Sciatic nerve (tissue), 2 donors: ENCODE results near the gene COL18A1. TPM values are rescaled to one million over a fixed set of nuclear protein-coding genes. Genes with fewer than 3 reads are reported as not detected.
"Not testable (repeated sequence)": the region's sequence is repeated elsewhere in the genome, so short reads cannot be mapped to it uniquely, and the experiment has no call there.

Experiments used
- ATAC-seq: fragments of 200-7000 bp; cut with Tn5 transposase; one replicate; pipeline ENCODE4 v1.9.1; 2020; ENCODE audit warnings: mild to moderate bottlenecking, moderate library complexity
- DNase-seq: peaks from one replicate; pipeline ENCODE4 v3.0.0-alpha.2; 2020; ENCODE audit warnings: low spot score
- intact Hi-C: fragments of 100-400 bp; cut with DNase I; formaldehyde crosslinking; loops from one replicate; pipeline ENCODE4 v1.14.2; 2022
- total RNA-seq: library from RNA; stranded (reverse); fragmentation: NEBNext Ultra II Directional; extraction: Animal tissue kit (Norgen Biotek cat#: 25700); gene quantifications from one replicate; pipeline ENCODE4 v1.2.1, GENCODE V29; 2021
- donor health status: DM: no; HTN: no; CAD: no.
- donor health status: DM: no; HTN: no; CAD: no.

COL18A1 gene
- total RNA-seq, 1 donor from 2014 or later: 129 TPM

- DNase-seq: no peak
- ATAC-seq: no peak
- intact Hi-C loops: no loop called here
Measured at GRCh38 chr21:45493401-45494001, 88.5 kb downstream of the COL18A1 start.

- no peak for DNase-seq
- ATAC-seq: no peak
- intact Hi-C loops: no loop called here
Measured at GRCh38 chr21:45494135-45494850, 89.3 kb downstream of the COL18A1 start.

- ATAC-seq: no peak
- DNase-seq: peak; percentile 47
- intact Hi-C loops: no loop called here
Measured at GRCh38 chr21:45494851-45495680, 90.1 kb downstream of the COL18A1 start.

- ATAC-seq: no peak
- intact Hi-C loops: no loop called here
- peak; percentile 55 for DNase-seq
Measured at GRCh38 chr21:45496151-45496967, 91.4 kb downstream of the COL18A1 start.

- ATAC-seq (no peak), DNase-seq (peak; percentile 57)
- intact Hi-C loops: no loop called here
Measured at GRCh38 chr21:45496968-45497845, 92.2 kb downstream of the COL18A1 start.

GRCh38 chr21:45497846-45498645 is 93.1 kb downstream of the COL18A1 start:
- ATAC-seq (no peak), DNase-seq (peak; percentile 47)
- intact Hi-C loops: no loop called here

GRCh38 chr21:45498646-45499000 is 93.7 kb downstream of the COL18A1 start:
- ATAC-seq: no peak
- intact Hi-C loops: no loop called here
- no peak for DNase-seq

- intact Hi-C loops: no loop called here
- DNase-seq (peak; percentile 45), ATAC-seq (no peak)
Measured at GRCh38 chr21:45499201-45499750, 94.3 kb downstream of the COL18A1 start.

GRCh38 chr21:45499970-45500577 is 95.1 kb downstream of the COL18A1 start:
- DNase-seq: peak; percentile 33
- intact Hi-C loops: no loop called here

GRCh38 chr21:45501081-45502005 is 96.4 kb downstream of the COL18A1 start:
- ATAC-seq, intact Hi-C loops, DNase-seq: not testable (repeated sequence)

More at GRCh38 chr21:45499970-45500577, 95.1 kb downstream of the COL18A1 start:
- ATAC-seq: no peak

- DNase-seq (peak; percentile 42), ATAC-seq (no peak)
- intact Hi-C loops: no loop called here
Measured at GRCh38 chr21:45502006-45502345, 97.0 kb downstream of the COL18A1 start.

- DNase-seq (no peak), ATAC-seq (no peak)
- intact Hi-C loops: no loop called here
Measured at GRCh38 chr21:45502600-45502999, 97.6 kb downstream of the COL18A1 start.

GRCh38 chr21:45503226-45503625 is 98.3 kb downstream of the COL18A1 start:
- DNase-seq, ATAC-seq, intact Hi-C loops: not testable (repeated sequence)

- DNase-seq (peak; percentile 42), ATAC-seq (no peak)
- intact Hi-C loops: no loop called here
Measured at GRCh38 chr21:45504021-45504515, 99.1 kb downstream of the COL18A1 start.

- ATAC-seq: no peak
- intact Hi-C loops: no loop called here
- DNase-seq: peak; percentile 53
Measured at GRCh38 chr21:45504516-45505415, 99.8 kb downstream of the COL18A1 start.
